Thyroid gland (tissue), 4 donors: Measurements from ENCODE around the gene H2AZ2.

Experiments used
- POLR2A ChIP-seq, 2 donors: fragments of 450-650 bp; IDR thresholded peaks; one replicate each; pipeline ENCODE4 v1.6.1; 2017; ENCODE audit warnings: antibody characterized with exemption in 2 of 2, mild to moderate bottlenecking in 2 of 2, moderate library complexity in 1 of 2
- TF ChIP-seq, protein P1 (sequence below), 6 experiments: fragments of 200-600 bp in 3 of 6; fragments of 450-650 bp in 3 of 6; sonication (generic) in 3 of 6; IDR thresholded peaks; one replicate each; pipeline ENCODE4 v1.5.1; 2016 to 2019; ENCODE audit warnings: antibody characterized with exemption in 6 of 6, mild to moderate bottlenecking in 2 of 6, inconsistent platforms in 1 of 6, moderate library complexity in 1 of 6

DNA sequence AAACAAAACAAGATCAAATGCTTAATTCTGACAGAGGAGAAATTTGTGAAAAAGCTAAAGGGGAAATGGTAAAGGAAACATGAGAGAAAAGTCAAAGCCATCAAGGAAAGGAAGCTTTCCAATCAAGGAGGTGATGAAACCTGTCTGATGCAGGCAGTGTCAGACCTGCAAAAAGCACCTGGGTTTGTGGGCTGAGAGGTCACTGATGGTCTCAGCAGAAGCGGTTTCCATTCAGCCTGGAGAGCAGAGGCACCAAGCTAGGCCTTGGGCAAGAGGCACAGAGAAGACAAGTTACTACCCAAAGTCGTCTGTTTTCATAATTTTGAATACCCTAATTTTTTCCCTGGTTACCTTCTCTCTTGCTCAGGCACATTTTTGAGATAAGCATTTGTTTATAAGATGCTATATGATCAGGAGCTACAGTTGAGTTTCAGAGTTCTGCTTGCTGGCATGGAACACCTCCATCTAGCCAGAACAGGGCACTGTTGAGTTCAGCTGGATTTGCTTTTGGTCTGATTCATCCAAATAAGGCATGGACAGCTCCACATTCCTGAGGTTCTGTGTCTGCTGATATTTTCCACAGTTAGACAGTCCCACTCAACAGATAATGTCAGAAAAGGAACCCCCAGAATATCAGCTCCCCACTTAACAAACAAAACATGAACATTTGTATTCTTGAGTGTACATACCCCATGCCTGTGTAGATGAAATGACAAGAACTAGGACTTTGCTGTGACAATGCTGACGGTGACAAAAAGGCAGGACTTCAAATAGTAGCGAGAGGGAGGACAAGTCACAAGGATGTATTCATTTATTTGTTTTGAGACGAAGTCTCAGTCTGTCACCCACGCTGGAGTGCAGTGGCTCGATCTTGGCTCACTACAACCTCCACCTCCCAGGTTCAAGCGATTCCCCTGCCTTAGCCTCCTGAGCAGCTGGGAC lies 56.3 kb downstream of the H2AZ2 start:
- TF ChIP-seq, protein P1, sequence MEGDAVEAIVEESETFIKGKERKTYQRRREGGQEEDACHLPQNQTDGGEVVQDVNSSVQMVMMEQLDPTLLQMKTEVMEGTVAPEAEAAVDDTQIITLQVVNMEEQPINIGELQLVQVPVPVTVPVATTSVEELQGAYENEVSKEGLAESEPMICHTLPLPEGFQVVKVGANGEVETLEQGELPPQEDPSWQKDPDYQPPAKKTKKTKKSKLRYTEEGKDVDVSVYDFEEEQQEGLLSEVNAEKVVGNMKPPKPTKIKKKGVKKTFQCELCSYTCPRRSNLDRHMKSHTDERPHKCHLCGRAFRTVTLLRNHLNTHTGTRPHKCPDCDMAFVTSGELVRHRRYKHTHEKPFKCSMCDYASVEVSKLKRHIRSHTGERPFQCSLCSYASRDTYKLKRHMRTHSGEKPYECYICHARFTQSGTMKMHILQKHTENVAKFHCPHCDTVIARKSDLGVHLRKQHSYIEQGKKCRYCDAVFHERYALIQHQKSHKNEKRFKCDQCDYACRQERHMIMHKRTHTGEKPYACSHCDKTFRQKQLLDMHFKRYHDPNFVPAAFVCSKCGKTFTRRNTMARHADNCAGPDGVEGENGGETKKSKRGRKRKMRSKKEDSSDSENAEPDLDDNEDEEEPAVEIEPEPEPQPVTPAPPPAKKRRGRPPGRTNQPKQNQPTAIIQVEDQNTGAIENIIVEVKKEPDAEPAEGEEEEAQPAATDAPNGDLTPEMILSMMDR (IDR thresholded peaks at IDR 0.05) = no peak
- TF ChIP-seq POLR2A (IDR thresholded peaks at IDR 0.05) = no peak
